ENCODE data around the gene HS2ST1. TPM values are rescaled to one million over a fixed set of nuclear protein-coding genes. Genes with fewer than 3 reads are reported as not detected.
A peak's percentile ranks its signal among the peaks of the same experiment; 100 is the strongest.
"Not testable (repeated sequence)": the region's sequence is repeated elsewhere in the genome, so short reads cannot be mapped to it uniquely, and the experiment has no call there.

Gene HS2ST1
- total RNA-seq, 1 experiment from 2014 or later: 18.7 TPM

DNA sequence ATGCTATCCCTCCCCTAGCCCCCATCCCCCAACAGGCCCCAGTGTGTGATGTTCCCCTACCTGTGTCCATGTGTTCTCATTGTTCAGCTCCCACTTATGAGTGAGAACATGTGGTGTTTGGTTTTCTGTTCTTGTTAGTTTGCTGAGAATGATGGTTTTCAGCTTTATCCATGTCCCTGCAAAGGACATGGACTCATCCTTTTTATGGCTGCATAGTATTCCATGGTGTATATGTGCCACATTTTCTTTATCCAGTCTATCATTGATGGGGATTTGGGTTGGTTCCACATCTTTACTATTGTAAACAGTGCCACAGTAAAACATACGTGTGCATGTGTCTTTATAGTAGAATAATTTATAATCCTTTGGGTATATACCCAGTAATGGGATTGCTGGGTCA is 152.3 kb downstream of the HS2ST1 start:
- not testable (repeated sequence) for H3K4me3 ChIP-seq (ENCODE audit: low read length); H3K9me2 ChIP-seq (replicated peaks; ENCODE audit: insufficient read depth, low read length); H3K4me1 ChIP-seq (ENCODE audit: low read length); H3K9ac ChIP-seq (ENCODE audit: low read length); H3K27ac ChIP-seq (ENCODE audit: low read length); H3K4me2 ChIP-seq (ENCODE audit: low read depth, low read length, poor library complexity, severe bottlenecking); DNase-seq; H3K36me3 ChIP-seq (ENCODE audit: insufficient read depth, low read length); H3K27me3 ChIP-seq (ENCODE audit: low read length); H2AFZ ChIP-seq (ENCODE audit: low read length); H4K20me1 ChIP-seq (ENCODE audit: insufficient read depth, low read depth, low read length); H3K9me3 ChIP-seq (ENCODE audit: low read length)
- peaks cover 58% of the 10 kb centered on the region for H3K79me2 ChIP-seq (ENCODE audit: low read length)

DNA sequence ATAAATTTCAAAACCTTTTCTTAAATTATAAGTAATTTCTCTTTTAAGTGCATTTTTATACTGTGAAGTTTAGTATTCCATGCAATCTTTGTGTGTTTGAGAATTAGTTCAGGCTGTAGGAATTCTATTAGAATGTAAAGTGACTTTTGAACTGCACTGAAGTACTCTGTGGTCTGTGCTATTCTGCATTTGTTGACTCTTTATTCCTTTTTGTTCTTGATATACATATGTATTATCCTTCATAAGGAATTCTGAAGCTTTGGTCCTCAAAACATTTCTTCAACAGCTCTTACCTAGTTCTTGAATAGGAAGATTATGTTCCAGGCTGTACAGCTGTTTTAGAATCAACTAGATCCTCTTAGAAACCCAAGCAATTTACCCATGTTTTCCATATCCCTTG is 158.0 kb downstream of the HS2ST1 start:
- Histone ChIP-seq H3K9me2 (replicated peaks; ENCODE audit: insufficient read depth, low read length) (no peaks in the 10 kb centered on the region), H3K36me3 (ENCODE audit: insufficient read depth, low read length) (no peaks in the 10 kb centered on the region), H3K4me1 (ENCODE audit: low read length) (peaks cover 8% of the 10 kb centered on the region), H3K27me3 (ENCODE audit: low read length) (no peaks in the 10 kb centered on the region), H4K20me1 (ENCODE audit: insufficient read depth, low read depth, low read length) (no peaks in the 10 kb centered on the region), H3K9me3 (ENCODE audit: low read length) (no peaks in the 10 kb centered on the region), H3K27ac (ENCODE audit: low read length) (no peak overlapping the region), H3K4me3 (ENCODE audit: low read length) (no peak overlapping the region), H3K9ac (ENCODE audit: low read length) (no peak overlapping the region), H3K4me2 (ENCODE audit: low read depth, low read length, poor library complexity, severe bottlenecking) (no peak overlapping the region), H3K79me2 (ENCODE audit: low read length) (peaks cover 33% of the 10 kb centered on the region), H2AFZ (ENCODE audit: low read length) (no peak overlapping the region)
- DNase-seq: no peak

DNA sequence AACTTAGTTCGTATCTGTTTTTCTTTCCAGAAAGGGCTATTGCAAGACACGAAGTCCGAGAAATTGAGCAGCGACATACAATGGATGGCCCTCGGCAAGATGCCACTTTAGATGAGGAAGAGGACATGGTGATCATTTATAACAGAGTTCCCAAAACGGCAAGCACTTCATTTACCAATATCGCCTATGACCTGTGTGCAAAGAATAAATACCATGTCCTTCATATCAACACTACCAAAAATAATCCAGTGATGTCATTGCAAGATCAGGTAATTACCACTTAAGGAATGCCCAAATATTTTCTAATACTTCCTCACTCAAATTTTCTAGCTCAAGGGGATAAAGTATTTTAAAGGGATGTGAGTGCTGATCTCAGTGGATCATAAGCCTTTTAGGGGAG is 158.5 kb downstream of the HS2ST1 start:
- H3K4me3 ChIP-seq (ENCODE audit: low read length): no peak overlapping the region
- H2AFZ ChIP-seq (ENCODE audit: low read length): no peak overlapping the region
- H3K79me2 ChIP-seq (ENCODE audit: low read length): peaks cover 34% of the 10 kb centered on the region
- no peaks in the 10 kb centered on the region for H3K9me2 ChIP-seq (replicated peaks; ENCODE audit: insufficient read depth, low read length)
- no peaks in the 10 kb centered on the region for H3K36me3 ChIP-seq (ENCODE audit: insufficient read depth, low read length)
- H3K27me3 ChIP-seq (ENCODE audit: low read length): no peaks in the 10 kb centered on the region
- H3K9me3 ChIP-seq (ENCODE audit: low read length): no peaks in the 10 kb centered on the region
- no peak overlapping the region for H3K4me2 ChIP-seq (ENCODE audit: low read depth, low read length, poor library complexity, severe bottlenecking)
- H3K9ac ChIP-seq (ENCODE audit: low read length): no peak overlapping the region
- peaks cover 8% of the 10 kb centered on the region for H3K4me1 ChIP-seq (ENCODE audit: low read length)
- H4K20me1 ChIP-seq (ENCODE audit: insufficient read depth, low read depth, low read length): no peaks in the 10 kb centered on the region
- DNase-seq: no peak
- H3K27ac ChIP-seq (ENCODE audit: low read length): no peak overlapping the region

DNA sequence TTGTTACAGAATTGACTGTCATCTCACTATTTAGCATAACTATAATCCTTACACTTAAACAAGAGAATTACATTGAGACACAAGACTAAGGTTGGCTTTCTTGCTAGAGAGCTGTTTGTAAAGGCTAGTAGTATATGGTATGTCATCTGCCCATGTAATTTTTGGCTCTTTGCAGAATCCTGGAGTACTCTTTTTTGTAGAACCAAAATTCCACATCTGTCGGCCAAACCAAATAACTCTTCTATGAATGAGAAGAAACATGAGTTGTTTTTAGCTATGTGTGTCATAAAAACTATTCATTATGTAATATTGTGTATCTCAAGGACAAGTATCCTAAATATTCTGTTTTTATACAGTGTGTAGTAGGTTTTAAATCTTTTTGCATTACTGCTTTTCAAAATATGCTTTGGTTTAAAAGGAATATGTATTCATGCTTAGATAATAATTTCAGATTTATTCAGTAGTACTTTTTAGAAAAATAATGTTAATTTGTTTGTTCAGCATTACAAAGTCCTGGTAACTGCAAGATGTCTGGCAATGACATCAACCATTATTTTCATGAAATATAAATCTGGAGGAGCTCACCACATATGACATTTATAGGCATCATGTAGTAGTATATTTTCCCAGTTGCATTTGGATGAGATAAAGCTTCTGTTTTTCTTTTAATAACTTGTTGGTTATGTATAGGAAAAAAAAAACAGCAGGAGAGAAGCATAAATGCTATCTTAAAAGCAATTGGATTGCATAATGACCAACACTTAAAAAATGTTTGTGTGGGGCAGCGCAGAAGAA is 159.8 kb downstream of the HS2ST1 start:
- Histone ChIP-seq H3K27ac (ENCODE audit: low read length) (no peak overlapping the region), H3K27me3 (ENCODE audit: low read length) (no peaks in the 10 kb centered on the region), H3K9ac (ENCODE audit: low read length) (no peak overlapping the region), H2AFZ (ENCODE audit: low read length) (no peak overlapping the region), H3K4me2 (ENCODE audit: low read depth, low read length, poor library complexity, severe bottlenecking) (no peak overlapping the region), H3K79me2 (ENCODE audit: low read length) (peaks cover 31% of the 10 kb centered on the region), H3K9me2 (replicated peaks; ENCODE audit: insufficient read depth, low read length) (no peaks in the 10 kb centered on the region), H3K4me3 (ENCODE audit: low read length) (no peak overlapping the region), H4K20me1 (ENCODE audit: insufficient read depth, low read depth, low read length) (no peaks in the 10 kb centered on the region), H3K36me3 (ENCODE audit: insufficient read depth, low read length) (no peaks in the 10 kb centered on the region), H3K9me3 (ENCODE audit: low read length) (no peaks in the 10 kb centered on the region), H3K4me1 (ENCODE audit: low read length) (peaks cover 8% of the 10 kb centered on the region)
- no peak for DNase-seq

DNA sequence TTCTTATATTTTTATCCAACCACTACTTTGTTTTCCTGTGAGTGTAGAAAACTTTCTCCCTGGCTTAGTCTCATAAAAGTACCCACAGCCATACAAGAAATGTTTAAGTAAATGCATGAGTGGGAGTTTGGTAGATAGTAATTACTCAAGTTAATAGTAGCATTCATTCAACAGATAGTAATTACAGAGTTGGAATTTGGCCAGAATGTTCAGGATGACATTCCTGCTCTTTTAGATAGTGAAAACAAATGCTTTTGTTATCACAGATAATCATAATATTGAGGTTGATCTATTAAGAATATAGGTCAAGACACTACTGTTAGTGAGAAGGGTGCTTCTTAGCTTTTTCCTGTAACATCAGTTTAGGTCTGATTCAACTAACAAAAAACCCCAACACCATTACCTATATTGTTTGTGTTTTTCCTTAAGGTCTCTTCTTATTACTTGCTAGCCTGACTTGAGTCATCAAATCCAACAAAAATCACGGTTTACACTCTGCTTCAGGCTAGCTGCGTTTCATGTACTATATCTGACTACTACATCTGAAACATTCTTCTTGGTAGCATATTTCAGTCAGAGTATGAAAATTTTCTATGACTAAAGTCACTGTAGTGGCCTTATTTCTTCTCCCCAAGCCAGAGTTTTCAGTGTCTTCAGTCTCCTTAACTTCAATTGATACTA is 163.7 kb downstream of the HS2ST1 start:
- Histone ChIP-seq H3K4me3 (ENCODE audit: low read length) (no peak overlapping the region), H3K27me3 (ENCODE audit: low read length) (no peaks in the 10 kb centered on the region), H2AFZ (ENCODE audit: low read length) (no peak overlapping the region), H3K4me1 (ENCODE audit: low read length) (peaks cover 8% of the 10 kb centered on the region; the same call in 1 of the 2 replicates), H3K4me2 (ENCODE audit: low read depth, low read length, poor library complexity, severe bottlenecking) (no peak overlapping the region), H4K20me1 (ENCODE audit: insufficient read depth, low read depth, low read length) (no peaks in the 10 kb centered on the region), H3K9me3 (ENCODE audit: low read length) (no peaks in the 10 kb centered on the region), H3K27ac (ENCODE audit: low read length) (no peak overlapping the region), H3K9ac (ENCODE audit: low read length) (no peak overlapping the region), H3K9me2 (replicated peaks; ENCODE audit: insufficient read depth, low read length) (no peaks in the 10 kb centered on the region), H3K79me2 (ENCODE audit: low read length) (peaks cover 8% of the 10 kb centered on the region; the same call in 1 of the 2 replicates), H3K36me3 (ENCODE audit: insufficient read depth, low read length) (no peaks in the 10 kb centered on the region)
- no peak for DNase-seq

DNA sequence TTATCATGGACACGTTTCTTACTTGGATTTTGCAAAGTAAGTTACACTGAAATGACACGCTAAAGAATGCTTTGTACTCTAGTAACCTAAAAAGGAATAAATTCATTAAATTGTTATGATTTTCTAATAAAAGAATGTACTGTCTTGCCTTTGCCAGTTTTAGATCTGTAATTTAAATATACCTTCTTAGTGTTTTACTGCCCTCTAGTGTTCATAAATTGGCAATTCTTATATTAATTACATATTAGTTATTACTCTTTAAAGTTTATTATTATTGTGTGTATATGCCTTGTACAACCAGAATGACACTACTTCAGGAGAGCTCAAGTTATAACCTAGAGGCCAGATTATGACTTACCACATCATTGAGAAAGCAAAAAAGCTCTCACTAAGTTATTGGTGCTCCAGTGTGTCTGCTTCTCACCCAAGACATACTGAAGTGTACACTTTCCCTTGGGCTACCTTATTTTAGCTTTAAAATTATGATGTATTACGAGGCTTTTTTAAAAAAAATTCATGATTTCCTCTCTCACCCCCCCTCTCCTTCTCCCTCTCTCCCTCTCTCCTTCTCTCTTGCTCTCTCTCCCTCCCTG is 169.9 kb downstream of the HS2ST1 start:
- Histone ChIP-seq H3K27ac (ENCODE audit: low read length) (no peak overlapping the region), H3K79me2 (ENCODE audit: low read length) (0 out of 2 replicates have a peak, but pooled peaks cover 3% of the 10 kb centered on the region), H3K4me1 (ENCODE audit: low read length) (peaks cover 15% of the 10 kb centered on the region; the same call in 1 of the 2 replicates), H3K4me2 (ENCODE audit: low read depth, low read length, poor library complexity, severe bottlenecking) (peak overlapping the region; percentile 20), H3K9me3 (ENCODE audit: low read length) (no peaks in the 10 kb centered on the region), H3K9ac (ENCODE audit: low read length) (no peak overlapping the region), H3K4me3 (ENCODE audit: low read length) (no peak overlapping the region), H2AFZ (ENCODE audit: low read length) (no peak overlapping the region), H3K27me3 (ENCODE audit: low read length) (no peaks in the 10 kb centered on the region), H3K9me2 (replicated peaks; ENCODE audit: insufficient read depth, low read length) (no peaks in the 10 kb centered on the region), H4K20me1 (ENCODE audit: insufficient read depth, low read depth, low read length) (no peaks in the 10 kb centered on the region), H3K36me3 (ENCODE audit: insufficient read depth, low read length) (no peaks in the 10 kb centered on the region)
- DNase-seq: peak; percentile 79

DNA sequence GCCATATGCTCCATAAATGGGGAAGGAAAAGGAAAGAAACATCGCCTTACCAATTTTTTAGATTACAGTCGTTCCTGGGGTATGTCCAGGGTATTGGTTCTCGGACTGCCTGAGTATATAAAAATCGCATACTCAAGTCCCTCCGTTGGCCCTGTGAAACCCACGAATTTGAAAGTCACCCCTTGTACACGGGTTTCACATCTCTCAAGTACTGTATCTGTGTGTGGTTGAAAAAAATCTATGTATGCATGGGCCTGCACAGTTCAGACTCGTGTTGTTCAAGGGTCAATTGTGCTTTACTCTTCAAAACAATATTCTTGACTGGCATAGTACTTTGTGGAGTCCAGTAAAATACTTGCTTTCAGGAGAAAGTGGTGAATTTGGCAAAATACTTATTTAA is 171.7 kb downstream of the HS2ST1 start:
- no peaks in the 10 kb centered on the region for H3K36me3 ChIP-seq (ENCODE audit: insufficient read depth, low read length)
- no peaks in the 10 kb centered on the region for H3K9me3 ChIP-seq (ENCODE audit: low read length)
- DNase-seq: no peak
- H3K27ac ChIP-seq (ENCODE audit: low read length): no peak overlapping the region
- H3K4me2 ChIP-seq (ENCODE audit: low read depth, low read length, poor library complexity, severe bottlenecking): no peak overlapping the region
- peaks cover 18% of the 10 kb centered on the region for H3K4me1 ChIP-seq (ENCODE audit: low read length)
- no peak overlapping the region for H3K4me3 ChIP-seq (ENCODE audit: low read length)
- no peak overlapping the region for H2AFZ ChIP-seq (ENCODE audit: low read length)
- H3K79me2 ChIP-seq (ENCODE audit: low read length): 0 out of 2 replicates have a peak, but pooled peaks cover 3% of the 10 kb centered on the region
- no peaks in the 10 kb centered on the region for H3K27me3 ChIP-seq (ENCODE audit: low read length)
- no peaks in the 10 kb centered on the region for H3K9me2 ChIP-seq (replicated peaks; ENCODE audit: insufficient read depth, low read length)
- H4K20me1 ChIP-seq (ENCODE audit: insufficient read depth, low read depth, low read length): no peaks in the 10 kb centered on the region
- H3K9ac ChIP-seq (ENCODE audit: low read length): no peak overlapping the region

DNA sequence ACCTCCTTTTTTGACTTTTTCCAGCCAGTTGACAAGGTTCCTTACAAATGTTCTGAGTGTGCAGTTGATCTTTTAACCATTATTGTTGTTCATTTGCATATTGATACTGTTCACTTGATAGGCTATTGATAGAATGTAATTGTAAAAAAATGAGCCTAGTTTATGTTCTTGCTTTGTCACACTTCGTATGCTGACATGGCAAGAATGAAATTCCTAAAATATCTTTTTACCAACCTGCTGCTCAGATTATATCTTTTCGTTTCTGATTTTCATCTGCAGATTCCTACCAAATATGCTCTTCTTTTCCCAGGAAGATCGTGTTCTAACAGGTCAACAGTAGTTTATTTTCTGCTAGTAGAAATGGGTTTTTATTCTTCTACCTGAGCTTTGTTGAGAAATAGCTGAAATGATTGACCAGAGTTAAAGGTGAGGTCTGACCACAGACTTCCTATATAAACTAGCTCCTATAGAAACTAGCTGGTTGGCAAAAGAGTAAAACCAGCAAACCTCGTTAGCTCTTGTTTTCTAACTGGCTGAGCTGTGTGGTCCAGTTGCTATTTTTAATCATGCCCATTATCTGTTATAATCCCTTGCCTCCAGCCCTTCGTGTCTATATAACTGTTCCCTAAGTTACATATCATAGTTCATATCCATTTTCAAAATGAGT is 174.8 kb downstream of the HS2ST1 start:
- H3K36me3 ChIP-seq (ENCODE audit: insufficient read depth, low read length): no peaks in the 10 kb centered on the region
- H3K27me3 ChIP-seq (ENCODE audit: low read length): no peaks in the 10 kb centered on the region
- peaks cover 10% of the 10 kb centered on the region for H3K4me1 ChIP-seq (ENCODE audit: low read length)
- no peak overlapping the region for H3K9ac ChIP-seq (ENCODE audit: low read length)
- H4K20me1 ChIP-seq (ENCODE audit: insufficient read depth, low read depth, low read length): no peaks in the 10 kb centered on the region
- H3K79me2 ChIP-seq (ENCODE audit: low read length): no peaks in the 10 kb centered on the region
- H2AFZ ChIP-seq (ENCODE audit: low read length): no peak overlapping the region
- H3K4me3 ChIP-seq (ENCODE audit: low read length): no peak overlapping the region
- no peaks in the 10 kb centered on the region for H3K9me2 ChIP-seq (replicated peaks; ENCODE audit: insufficient read depth, low read length)
- no peak for DNase-seq
- H3K4me2 ChIP-seq (ENCODE audit: low read depth, low read length, poor library complexity, severe bottlenecking): no peak overlapping the region
- H3K27ac ChIP-seq (ENCODE audit: low read length): no peak overlapping the region
- H3K9me3 ChIP-seq (ENCODE audit: low read length): no peaks in the 10 kb centered on the region

All from Karpas-422 (cell line).